Psoas muscle (tissue), 8 donors: ENCODE measurements around the gene EVPLL. TPM values are rescaled to one million over a fixed set of nuclear protein-coding genes. Genes with fewer than 3 reads are reported as not detected.
A peak's percentile ranks its signal among the peaks of the same experiment; 100 is the strongest.

ENCODE experiments used
- ATAC-seq, 4 donors: fragments of 200-7000 bp; cut with Tn5 transposase; one replicate each; pipeline ENCODE4 v1.9.1; 2020; ENCODE audit warnings: moderate library complexity in 3 of 4, mild to moderate bottlenecking in 2 of 4
- DNase-seq, 2 donors: peaks; one replicate each; pipeline ENCODE4 v3.0.0-alpha.2; 2020
- H3K27ac ChIP-seq: fragments of 200-600 bp; one replicate; pipeline ENCODE4 v1.8.0; 2022
- H3K27me3 ChIP-seq, 3 donors: fragments of 200-600 bp in 1 of 3; one replicate each; pipeline versions ENCODE4 v1.6.1 to v1.8.0; 2013 to 2022; ENCODE audit warnings: low read length in 2 of 3, mild to moderate bottlenecking in 2 of 3, moderate library complexity in 1 of 3; ENCODE audit not compliant: insufficient read depth in 3 of 3
- H3K36me3 ChIP-seq, 2 donors: fragments of 200-600 bp in 1 of 2; one replicate each; pipeline versions ENCODE4 v1.6.1 to v1.8.0; 2013 to 2022; ENCODE audit warnings: low read depth in 1 of 2, mild to moderate bottlenecking in 1 of 2, moderate library complexity in 1 of 2; ENCODE audit not compliant: insufficient read depth in 1 of 2
- H3K4me1 ChIP-seq: fragments of 200-600 bp; one replicate; pipeline ENCODE4 v1.8.0; 2022
- H3K4me3 ChIP-seq: fragments of 200-600 bp; one replicate; pipeline ENCODE4 v1.8.0; 2022; ENCODE audit warnings: mild to moderate bottlenecking
- H3K9me3 ChIP-seq: fragments of 200-600 bp; one replicate; pipeline ENCODE4 v1.8.0; 2022
- CTCF ChIP-seq: fragments of 200-600 bp; IDR thresholded peaks from one replicate; pipeline ENCODE4 v1.8.0; 2022; ENCODE audit warnings: antibody characterized with exemption
- WGBS, 3 donors: extraction: QIAGEN DNeasy Blood & Tissue Kit; methylation state at CpG; one replicate each; pipeline versions ENCODE4 v1.1.6 to v1.1.7; 2013; 5-methylcytosine and 5-hydroxymethylcytosine counted together
- intact Hi-C, 2 donors: fragments of 100-400 bp; cut with DNase I; formaldehyde crosslinking; loops; one replicate each; pipeline versions ENCODE4 v1.11.0 to v1.14.2; 2022
- polyA plus RNA-seq, 3 donors: library from polyadenylated mRNA; stranded (reverse); fragments of 200-250 nt; gene quantifications; one replicate each; pipeline ENCODE4 v1.2.3, GENCODE V29; 2013
- total RNA-seq, 4 donors: library from RNA; stranded (reverse); fragmentation: NEBNext Ultra II Directional in 2 of 4; extraction: Animal tissue kit (Norgen Biotek cat#: 25700) in 2 of 4; gene quantifications; one replicate each; pipeline versions ENCODE4 v1.2.1 to v1.2.4, GENCODE V29; 2021 to 2023
- donor health status: healthy with polysubstance abuse.
- donor health status: DM: no; HTN: no; CAD: no; lungs with moderate emphysema.
- donor health status: Bipolar disorder and iron deficiency.
- donor health status: healthy.
- donor health status: DM: yes; HTN: yes; CAD: no.
- donor health status: DM: no; HTN: no; CAD: no.
- donor health status: DM: no; HTN: no; CAD: no.
- donor health status: DM: yes; HTN: yes; CAD: no.

EVPLL gene
- total and polyA plus RNA-seq, 7 donors = 0.03 TPM; not detected in 6

- ATAC-seq (no peak), DNase-seq (no peak)
- no peak for TF ChIP-seq CTCF
- no peaks in the 10 kb centered on the region for H3K27me3 ChIP-seq
- no peaks in the 10 kb centered on the region for H3K9me3 ChIP-seq
- H3K4me3 ChIP-seq = peak overlapping the region; percentile 81
- peaks cover 0 to 20% of the 10 kb centered on the region in 2 donors for H3K36me3 ChIP-seq
- H3K27ac ChIP-seq = peak overlapping the region; percentile 80
- peaks cover 9% of the 10 kb centered on the region for H3K4me1 ChIP-seq
- 29 to 35% (median 33%) methylated on average over 15 of the region's 15 CpGs for WGBS, 3 donors
- intact Hi-C loops = no loop called here
Measured at GRCh38 chr17:18361837-18362697, 15.5 kb upstream of the EVPLL start.

- TF ChIP-seq CTCF = no peak
- peaks cover 0 to 20% of the 10 kb centered on the region in 2 donors for H3K36me3 ChIP-seq
- H3K4me3 ChIP-seq = peak overlapping the region; percentile 81
- intact Hi-C loops = no loop called here
- H3K27ac ChIP-seq = peak overlapping the region; percentile 80
- WGBS, 3 donors = 0 to 3% (median 1%) methylated on average over 14 of the region's 14 CpGs
- H3K4me1 ChIP-seq = peaks cover 9% of the 10 kb centered on the region
- ATAC-seq = peak; percentile 28 to 63 (median 50)
- H3K27me3 ChIP-seq = no peaks in the 10 kb centered on the region
- no peaks in the 10 kb centered on the region for H3K9me3 ChIP-seq
- peak; percentile 75 to 90 for DNase-seq
Measured at GRCh38 chr17:18362698-18363100, 14.9 kb upstream of the EVPLL start.

GRCh38 chr17:18363101-18364049 is 14.2 kb upstream of the EVPLL start, which contains the start of gene SHMT1:
TSS of gene SHMT1 (minus strand) at chr17:18363550. CDS start at chr17:18355981, 7,569 bp downstream.
- H3K27me3 ChIP-seq = no peaks in the 10 kb centered on the region
- peaks cover 0 to 19% of the 10 kb centered on the region in 2 donors for H3K36me3 ChIP-seq
- TF ChIP-seq CTCF = no peak
- ATAC-seq = peak; percentile 99 to 100 (median 99)
- peak within 1 kb of the TSS; percentile 81 for H3K4me3 ChIP-seq
- peak within 1 kb of the TSS; percentile 80 for H3K27ac ChIP-seq
- 0 to 1% (median 0%) methylated on average over 61 to 76 of the region's 76 CpGs for WGBS, 3 donors
- intact Hi-C loops = no loop called here
- peak; percentile 95 to 97 for DNase-seq
- H3K4me1 ChIP-seq = peaks cover 9% of the 10 kb centered on the region
- no peaks in the 10 kb centered on the region for H3K9me3 ChIP-seq

GRCh38 chr17:18364166-18364565 is 13.4 kb upstream of the EVPLL start:
- TF ChIP-seq CTCF = no peak
- Histone ChIP-seq H3K36me3 (peaks cover 0 to 11% of the 10 kb centered on the region in 2 donors), H3K4me1 (peaks cover 9% of the 10 kb centered on the region), H3K27ac (no peak overlapping the region), H3K9me3 (no peaks in the 10 kb centered on the region), H3K27me3 (no peaks in the 10 kb centered on the region), H3K4me3 (no peak overlapping the region)
- WGBS, 3 donors = 92 to 94% (median 94%) methylated on average over 6 of the region's 6 CpGs
- no peak for ATAC-seq
- intact Hi-C loops = no loop called here
- no peak for DNase-seq
